Measurements from ENCODE around the gene LANCL2. TPM values are rescaled to one million over a fixed set of nuclear protein-coding genes. Genes with fewer than 3 reads are reported as not detected.
A peak's percentile ranks its signal among the peaks of the same experiment; 100 is the strongest.

The LANCL2 gene
- total RNA-seq, 1 experiment from 2014 or later = 26.4 TPM

DNA sequence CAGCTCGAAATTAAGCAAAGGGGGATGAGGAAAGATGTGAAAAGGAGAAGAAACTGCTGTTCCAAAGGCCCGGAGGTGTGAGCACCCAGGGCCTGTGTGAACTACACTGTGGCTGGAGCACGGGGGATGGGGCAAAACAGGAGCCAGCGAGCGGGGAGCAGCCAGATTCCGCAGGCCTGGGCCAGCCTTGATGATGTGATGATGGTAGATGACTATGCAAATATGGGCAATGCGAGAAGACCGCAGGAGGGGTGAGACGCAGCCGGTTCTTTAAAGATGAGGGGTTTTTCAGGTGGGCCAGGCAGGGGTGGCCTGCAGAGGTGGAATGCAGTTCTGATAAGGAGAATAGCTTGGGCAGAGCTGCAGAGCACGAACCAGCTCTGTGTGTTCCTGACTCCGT is 61.5 kb downstream of the LANCL2 start:
- Histone ChIP-seq H2BK15ac (ENCODE audit: low read depth, low read length) (no peak overlapping the region), H4K8ac (replicated peaks; ENCODE audit: insufficient read length, low read depth, low read length) (no peak overlapping the region), H2AK5ac (ENCODE audit: insufficient read length, low read length) (no peak overlapping the region), H3K79me1 (ENCODE audit: insufficient read depth, low read depth, low read length, poor library complexity, severe bottlenecking) (no peaks in the 10 kb centered on the region), H3K9me3 (ENCODE audit: control insufficient read depth, low read depth, low read length) (no peaks in the 10 kb centered on the region), H3K23ac (ENCODE audit: insufficient read length, low read depth, low read length) (no peak overlapping the region), H3K4me2 (ENCODE audit: insufficient read depth, insufficient read length, low read length) (no peak overlapping the region), H2BK12ac (ENCODE audit: insufficient read length, low read depth, low read length) (no peak overlapping the region), H2BK20ac (ENCODE audit: low read depth, low read length, poor library complexity, severe bottlenecking) (no peak overlapping the region), H3K14ac (ENCODE audit: insufficient read depth, low read length) (no peak overlapping the region), H2BK120ac (ENCODE audit: low read depth, low read length, poor library complexity, severe bottlenecking) (no peak overlapping the region), H4K5ac (ENCODE audit: insufficient read length, low read depth, low read length) (no peak overlapping the region), H2AFZ (ENCODE audit: low read length) (no peak overlapping the region), H3K9ac (ENCODE audit: extremely low read depth, insufficient read length, low read length) (no peak overlapping the region), H3K79me2 (ENCODE audit: insufficient read depth, low read length) (no peaks in the 10 kb centered on the region), H4K20me1 (ENCODE audit: control insufficient read depth, insufficient read depth, insufficient read length) (no peaks in the 10 kb centered on the region), H3K4ac (ENCODE audit: low read depth, low read length) (no peak overlapping the region), H3T11ph (ENCODE audit: low read length) (no peak overlapping the region), H2BK5ac (ENCODE audit: insufficient read length, low read length) (no peak overlapping the region), H3K18ac (ENCODE audit: insufficient read length, low read depth, low read length) (no peak overlapping the region), H3K23me2 (ENCODE audit: insufficient read length, low read depth, low read length, poor library complexity, severe bottlenecking) (no peaks in the 10 kb centered on the region), H4K91ac (ENCODE audit: insufficient read length, low read depth, low read length) (no peak overlapping the region), H3K4me1 (ENCODE audit: insufficient read depth, low read length) (peaks cover 4% of the 10 kb centered on the region), H3K56ac (ENCODE audit: insufficient read length, low read depth, low read length) (no peak overlapping the region), H3K27me3 (ENCODE audit: insufficient read depth, low read length) (no peaks in the 10 kb centered on the region), H3K27ac (ENCODE audit: insufficient read length, low read depth, low read length) (no peak overlapping the region)
- Mint-ChIP-seq H3K9me3 (no peaks in the 10 kb centered on the region), H3K27ac (peak overlapping the region; percentile 11 to 57 (median 18); a peak in 6 of 7 replicates), H3K36me3 (ENCODE audit: insufficient read depth in 1 of 3, low read depth in 3 of 3) (peaks cover 6 to 16% (median 9%) of the 10 kb centered on the region in 3 experiments; a peak in 6 of 7 replicates), H3K27me3 (ENCODE audit: low read depth) (no peaks in the 10 kb centered on the region), H3K4me1 (peaks cover 23 to 25% of the 10 kb centered on the region in 2 experiments), H3K4me3 (peak overlapping the region in 1 of 2 experiments; percentile 27; a peak in 1 of 5 replicates)
- WGBS (ENCODE audit: extremely low coverage, insufficient read length, low lambda C conversion rate) = no CpG with 5 or more reads among the region's 12 CpGs
- peak; percentile 54 for DNase-seq
- TF ChIP-seq, protein P1, sequence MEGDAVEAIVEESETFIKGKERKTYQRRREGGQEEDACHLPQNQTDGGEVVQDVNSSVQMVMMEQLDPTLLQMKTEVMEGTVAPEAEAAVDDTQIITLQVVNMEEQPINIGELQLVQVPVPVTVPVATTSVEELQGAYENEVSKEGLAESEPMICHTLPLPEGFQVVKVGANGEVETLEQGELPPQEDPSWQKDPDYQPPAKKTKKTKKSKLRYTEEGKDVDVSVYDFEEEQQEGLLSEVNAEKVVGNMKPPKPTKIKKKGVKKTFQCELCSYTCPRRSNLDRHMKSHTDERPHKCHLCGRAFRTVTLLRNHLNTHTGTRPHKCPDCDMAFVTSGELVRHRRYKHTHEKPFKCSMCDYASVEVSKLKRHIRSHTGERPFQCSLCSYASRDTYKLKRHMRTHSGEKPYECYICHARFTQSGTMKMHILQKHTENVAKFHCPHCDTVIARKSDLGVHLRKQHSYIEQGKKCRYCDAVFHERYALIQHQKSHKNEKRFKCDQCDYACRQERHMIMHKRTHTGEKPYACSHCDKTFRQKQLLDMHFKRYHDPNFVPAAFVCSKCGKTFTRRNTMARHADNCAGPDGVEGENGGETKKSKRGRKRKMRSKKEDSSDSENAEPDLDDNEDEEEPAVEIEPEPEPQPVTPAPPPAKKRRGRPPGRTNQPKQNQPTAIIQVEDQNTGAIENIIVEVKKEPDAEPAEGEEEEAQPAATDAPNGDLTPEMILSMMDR (conservative IDR thresholded peaks at IDR 0.05) = no peak

All from H9 (cell line).